T-helper 2 cell (primary cell): ENCODE measurements around the gene TMEM255A.
A peak's percentile ranks its signal among the peaks of the same experiment; 100 is the strongest.

Experiments
- DNase-seq, 5 experiments: peaks; one replicate each; pipeline versions ENCODE4 v3.0.0 to v3.0.0-alpha.2; 2012 to 2022

TMEM255A gene

DNA sequence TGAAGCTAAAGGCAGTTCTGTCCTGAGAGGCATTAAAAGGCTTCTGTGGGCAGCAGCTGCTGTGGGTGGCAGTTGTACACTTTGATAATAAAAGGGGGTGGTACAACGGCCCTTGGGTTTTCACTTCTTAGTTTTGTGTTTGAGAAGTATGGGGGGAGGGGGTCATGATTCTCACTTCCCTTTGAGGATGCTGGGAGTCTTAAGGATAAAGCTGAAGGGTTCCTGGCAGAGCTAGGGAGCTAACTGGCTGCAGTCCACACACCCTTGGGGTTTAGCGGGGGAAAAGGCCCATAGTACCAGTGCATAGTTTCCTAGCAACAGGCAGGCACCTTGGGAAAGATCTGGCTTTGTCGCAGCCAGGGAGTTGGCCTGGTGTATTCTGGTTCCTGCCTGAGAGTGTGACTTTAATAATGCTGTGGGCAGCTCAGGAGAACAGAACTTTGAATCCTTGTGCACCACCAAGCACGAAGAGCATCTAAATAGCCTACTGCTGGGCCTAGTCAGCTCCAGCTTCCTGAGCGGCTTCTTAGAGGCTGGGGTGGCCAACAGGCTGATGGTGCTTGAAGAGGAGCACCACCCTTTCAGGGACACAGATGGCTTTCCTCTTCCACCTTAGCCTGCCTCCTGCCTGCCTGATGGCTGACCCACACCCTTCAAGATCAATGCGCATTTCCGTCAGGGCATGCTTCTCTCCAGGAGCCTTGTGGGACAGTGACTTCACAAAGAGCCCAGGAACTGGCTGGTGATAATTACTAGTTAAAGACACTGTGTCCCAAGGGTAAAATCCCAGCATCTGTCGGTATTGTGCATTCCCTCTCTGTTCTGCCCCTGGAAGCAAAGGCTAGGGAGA lies 48.2 kb downstream of the TMEM255A start:
- DNase-seq = no peak

DNA sequence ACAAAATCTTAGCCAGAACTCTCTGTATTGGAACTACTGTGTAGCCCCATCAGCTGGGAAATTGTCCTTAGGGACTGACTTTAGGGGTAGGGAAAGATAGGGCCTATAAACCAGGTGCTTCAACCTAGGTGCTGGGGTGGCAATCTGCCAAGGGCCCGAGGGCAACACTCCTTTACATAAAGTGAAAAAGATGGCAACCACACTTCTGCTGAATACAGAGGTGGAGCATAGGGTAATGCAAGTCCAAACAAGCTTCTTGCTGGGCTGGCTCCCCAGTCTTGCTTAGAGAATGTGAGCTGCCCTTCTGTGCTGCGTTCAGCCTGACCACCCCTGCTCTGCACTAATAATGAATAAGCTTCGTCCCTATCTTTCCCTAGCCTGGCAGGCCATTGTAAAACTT lies 50.9 kb downstream of the TMEM255A start:
- DNase-seq = no peak

DNA sequence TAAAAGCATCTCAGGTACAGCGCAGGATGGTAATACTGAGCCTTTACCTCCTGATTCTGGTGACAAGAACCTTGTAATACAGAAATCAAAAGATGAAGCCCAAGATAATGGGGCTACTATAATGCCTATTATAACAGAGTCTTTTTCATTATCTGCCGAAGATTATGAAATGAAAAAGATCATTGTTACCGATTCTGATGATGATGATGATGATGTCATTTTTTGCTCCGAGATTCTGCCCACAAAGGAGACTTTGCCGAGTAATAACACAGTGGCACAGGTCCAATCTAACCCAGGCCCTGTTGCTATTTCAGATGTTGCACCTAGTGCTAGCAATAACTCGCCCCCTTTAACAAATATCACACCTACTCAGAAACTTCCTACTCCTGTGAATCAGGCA lies 57.5 kb downstream of the TMEM255A start:
- DNase-seq = no peak

DNA sequence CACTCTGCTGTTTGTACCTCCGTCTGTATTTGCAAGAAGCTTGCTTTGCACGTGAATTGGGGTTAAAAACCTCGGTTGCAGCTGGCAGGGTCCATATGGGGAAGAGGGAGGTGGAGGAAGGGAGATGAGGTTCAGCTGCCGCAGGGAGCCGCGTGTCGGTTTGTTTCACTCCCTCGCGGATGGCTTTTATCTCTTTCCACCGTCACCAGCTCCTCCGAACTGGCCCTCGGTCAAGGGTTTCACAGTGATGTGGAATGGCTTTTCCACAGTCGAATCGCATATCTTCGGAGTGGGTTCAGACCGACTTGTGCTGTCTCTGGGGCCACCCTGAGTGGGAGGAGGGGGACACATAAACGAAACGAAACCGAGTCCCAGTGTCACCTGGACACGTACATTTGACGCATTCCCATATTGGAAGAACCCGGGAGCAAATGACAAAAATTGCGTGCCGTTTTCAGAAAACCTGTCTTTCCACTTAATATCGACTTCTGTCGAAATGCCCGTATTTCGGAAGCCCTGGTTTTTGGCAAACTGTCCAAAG lies 59.7 kb downstream of the TMEM255A start:
- DNase-seq = peak in 3 of 5 experiments; percentile 0 to 40 (median 7)

DNA sequence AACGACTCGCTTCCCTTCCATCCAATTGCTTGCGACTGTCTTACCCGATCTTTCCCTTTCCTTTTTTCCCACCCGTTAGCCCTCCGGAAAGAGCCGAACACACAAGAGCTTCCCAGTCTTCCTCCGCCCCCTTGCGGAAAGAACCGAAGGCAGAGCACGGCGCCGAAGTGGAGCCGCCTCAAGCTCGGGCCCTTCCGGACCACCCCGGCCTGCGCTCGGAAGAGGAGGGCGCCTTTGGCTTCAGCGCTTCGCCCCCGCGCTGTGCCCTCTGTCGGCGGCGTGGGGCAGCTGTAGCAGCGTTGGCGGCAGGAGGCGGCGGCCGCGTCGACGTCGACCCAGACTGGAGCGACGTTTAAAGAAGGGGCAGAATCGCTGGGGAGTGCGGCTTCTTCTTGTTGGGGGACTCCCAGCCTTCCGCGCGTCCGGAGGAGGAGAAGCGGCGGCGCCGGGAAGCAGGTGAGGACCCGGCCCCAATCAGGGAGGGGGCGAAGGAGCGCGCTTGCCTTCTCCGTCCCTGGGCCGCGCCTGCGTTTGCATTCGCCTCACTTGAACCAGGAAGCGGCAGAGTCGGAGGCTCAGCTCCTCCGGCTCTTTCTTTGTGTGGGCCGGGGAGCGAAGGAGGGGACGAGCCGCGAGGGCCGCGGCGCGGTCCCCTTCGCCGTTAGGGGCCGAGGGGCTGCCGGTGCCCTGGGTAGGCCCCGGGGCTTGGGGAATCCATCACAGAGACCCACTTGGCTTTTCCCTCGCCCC lies 60.6 kb downstream of the TMEM255A start, which contains the start of gene ZBTB33:
Gene ZBTB33, plus strand, starts transcription at position 291 of the 750 bp plus-strand sequence. CDS start 2,604 bp downstream, outside the sequence.
- peak; percentile 66 to 94 (median 77) for DNase-seq

DNA sequence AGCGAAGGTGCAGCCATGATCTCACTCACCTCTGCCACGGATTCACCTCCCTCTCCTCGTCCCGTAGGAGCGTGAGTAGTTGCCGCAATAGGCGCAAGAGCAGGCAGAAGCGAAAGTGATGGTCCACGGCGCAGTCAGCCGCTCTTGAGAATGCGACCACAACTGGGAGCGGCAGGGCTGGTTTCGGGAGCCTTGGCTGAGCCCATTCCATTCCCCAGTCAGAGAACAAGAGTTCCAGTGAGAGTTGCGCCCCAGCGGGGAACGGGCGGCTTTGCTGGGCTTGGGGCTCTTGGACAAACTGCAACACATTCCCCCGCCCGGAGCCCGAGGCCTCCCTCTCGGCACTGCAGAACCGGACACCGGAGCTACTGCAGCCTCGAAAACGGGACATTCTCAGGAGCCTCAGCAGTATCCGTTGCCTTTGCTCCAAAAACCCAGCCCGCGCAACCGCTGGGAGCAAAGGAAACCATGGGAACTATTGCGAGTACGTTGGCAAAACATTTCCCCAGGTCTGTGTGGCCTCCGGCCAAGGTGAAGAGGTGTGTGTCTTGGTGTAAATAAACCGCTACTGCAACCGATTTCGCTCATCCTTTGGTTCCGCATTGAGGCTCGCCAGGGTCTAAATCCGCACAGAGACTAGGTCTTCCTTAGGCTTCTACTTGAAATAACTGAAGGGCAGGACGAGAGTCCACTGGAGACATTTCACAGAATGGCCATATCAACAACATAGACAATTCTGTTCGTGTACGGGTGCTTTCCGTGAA lies 66.3 kb downstream of the TMEM255A start:
- peak; percentile 8 to 84 (median 24) for DNase-seq

DNA sequence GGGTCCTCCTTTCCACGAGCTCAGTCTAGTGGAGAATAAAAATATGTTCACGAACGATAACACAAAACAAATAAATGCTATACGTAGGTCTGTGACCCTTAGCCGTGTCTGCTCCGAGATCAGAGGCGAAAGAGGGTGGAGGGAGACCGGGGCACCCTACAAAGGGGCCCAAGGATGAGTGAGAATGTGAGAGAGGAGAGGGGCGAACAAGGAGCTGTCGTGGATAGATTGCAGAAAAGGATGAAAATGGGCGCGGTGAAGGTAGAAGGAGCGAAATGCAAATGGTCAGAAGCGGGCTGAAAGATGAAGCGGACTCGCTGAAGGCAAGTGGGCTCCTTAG lies 66.9 kb downstream of the TMEM255A start:
- no peak for DNase-seq

DNA sequence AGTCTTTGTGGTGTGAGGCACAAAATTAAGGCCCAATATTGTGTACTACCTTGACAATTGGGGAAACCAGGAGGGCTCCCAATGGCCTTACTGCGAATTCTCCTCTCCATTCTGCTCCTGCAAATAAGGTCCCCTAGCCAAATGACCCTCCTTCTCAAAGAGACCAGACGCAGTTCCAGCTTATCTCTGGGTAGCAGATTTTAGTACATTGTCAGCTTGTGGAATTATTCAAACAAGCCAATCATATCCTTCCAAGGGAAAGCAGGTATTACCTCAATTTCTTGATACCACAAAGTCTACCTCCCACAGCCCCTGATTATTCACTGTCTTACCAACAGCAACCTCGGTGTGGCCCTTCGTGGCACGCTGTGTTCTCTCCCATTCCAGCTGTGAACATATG lies 68.4 kb downstream of the TMEM255A start:
- no peak for DNase-seq

DNA sequence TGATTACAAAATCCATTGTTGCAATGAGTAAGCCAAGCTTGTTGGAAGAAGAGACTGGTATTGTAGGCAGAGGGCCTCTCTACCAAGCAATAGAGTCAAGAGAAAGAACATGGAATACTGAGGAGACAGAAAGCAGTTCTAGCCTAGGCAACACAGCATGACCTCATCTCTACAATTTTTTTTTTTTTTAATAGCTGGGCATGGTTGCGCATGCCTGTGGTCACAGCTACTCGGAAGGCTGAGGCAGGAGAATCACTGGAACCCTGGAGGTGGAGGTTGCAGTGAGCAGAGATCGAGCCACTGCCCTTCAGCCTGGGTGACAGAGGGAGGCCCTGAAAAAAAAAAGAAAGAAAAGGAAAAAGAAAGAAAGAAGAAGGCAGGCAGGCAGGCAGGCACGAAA lies 72.3 kb downstream of the TMEM255A start:
- no peak for DNase-seq

DNA sequence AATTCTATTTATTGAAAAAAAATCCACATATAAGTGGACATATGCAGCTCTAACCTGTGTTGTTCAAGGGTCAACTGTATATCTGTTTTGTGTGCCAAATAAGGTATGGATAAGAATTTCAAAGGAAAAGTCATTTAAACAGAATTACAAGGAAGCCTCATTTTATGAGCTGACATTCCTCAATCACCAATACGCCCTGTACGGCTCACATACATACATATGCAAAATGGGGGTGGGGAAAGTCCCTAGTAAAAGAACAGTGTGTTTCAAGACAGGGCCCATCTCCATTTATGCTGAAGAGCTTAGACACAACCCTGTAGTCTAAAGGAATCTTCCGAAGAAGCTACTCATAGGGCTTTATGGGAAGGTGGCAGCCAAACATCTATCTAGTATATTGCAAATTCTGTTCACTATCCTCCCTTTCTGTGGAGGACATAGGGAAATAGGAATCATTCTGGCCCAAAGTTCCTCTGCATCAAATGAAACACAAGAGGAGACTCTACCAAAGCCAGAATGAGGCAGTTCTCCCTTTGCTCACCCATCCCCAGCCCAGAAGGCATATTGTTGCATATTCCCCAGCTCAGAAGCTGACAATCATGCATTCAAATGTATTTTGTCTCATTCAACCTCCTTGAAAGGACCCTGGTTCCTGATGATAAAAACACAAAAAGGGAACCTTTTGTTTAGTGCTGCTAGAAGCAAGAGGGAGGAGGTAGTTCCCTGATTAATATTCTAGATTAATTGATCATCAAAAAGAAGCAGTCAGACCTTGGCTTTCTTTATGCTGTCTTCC lies 74.4 kb downstream of the TMEM255A start:
- no peak for DNase-seq

DNA sequence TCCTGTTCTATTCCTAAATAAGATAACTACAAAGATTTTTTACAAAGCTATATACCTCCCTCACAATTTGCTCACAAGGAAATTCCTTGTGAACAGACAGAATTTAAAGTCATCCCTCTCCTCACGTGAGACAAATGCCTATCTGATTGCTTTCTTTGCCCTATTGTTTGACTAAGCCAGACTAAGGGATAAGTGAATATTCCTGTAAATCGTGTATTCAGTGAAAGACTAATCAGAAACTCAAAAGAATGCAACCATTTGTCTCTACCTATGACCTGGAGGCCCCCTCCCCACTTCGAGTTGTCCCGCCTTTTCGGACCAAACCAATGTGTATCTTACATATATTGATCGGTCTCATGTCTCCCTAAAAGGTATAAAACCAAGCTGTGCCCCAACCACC lies 76.0 kb downstream of the TMEM255A start:
- DNase-seq = no peak

DNA sequence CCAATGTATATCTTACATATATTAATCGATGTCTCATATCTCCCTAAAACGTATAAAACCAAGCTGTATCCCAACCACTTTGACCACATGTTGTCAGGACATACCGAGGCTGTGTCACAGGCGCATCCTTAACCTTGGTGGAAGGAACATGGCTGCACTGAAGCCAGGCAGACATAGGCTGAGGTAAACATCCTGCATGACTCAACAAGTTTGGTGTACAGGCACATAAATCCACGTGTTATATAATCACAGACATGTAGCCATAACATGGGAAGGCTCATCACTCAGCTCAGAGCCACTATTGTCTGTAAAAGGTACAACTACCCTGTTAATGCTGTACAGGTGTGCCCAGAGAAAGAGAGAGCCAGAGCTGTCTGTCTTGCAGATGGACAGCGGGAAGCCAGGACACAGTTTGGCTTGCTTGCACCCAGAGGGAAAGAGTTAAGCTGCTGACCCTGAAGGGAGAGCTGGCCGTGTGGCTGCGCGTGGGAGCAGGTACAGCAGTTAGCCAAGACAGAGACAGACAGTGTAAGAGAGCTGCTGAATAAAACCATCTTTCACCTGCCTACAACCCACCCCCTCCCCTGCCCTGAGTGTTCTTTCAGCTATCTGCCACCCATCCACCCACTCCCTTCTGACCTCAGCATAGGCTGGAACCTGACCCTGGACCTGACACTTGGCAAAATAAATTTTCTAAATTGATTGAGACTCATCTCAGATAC lies 82.9 kb downstream of the TMEM255A start:
- no peak for DNase-seq

DNA sequence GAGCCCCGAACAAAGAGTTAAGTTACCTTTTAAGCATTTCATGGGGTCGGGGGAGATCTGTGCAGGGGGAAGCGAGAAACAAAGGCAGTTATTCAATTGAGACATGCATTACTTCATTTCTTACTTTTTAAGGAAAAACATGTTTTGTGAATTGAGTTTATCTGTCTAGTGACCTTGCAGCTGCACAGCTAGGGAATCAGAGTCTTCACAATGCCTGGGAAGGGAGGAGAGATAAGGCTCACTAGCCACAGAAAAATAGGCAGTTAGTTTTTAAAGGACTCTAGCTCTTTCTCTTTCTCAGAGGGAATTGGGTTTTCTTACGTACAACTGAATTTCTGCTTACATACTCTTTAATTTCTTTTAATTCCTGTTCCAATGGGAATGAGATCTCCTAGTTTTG lies 86.9 kb downstream of the TMEM255A start:
- DNase-seq = no peak

DNA sequence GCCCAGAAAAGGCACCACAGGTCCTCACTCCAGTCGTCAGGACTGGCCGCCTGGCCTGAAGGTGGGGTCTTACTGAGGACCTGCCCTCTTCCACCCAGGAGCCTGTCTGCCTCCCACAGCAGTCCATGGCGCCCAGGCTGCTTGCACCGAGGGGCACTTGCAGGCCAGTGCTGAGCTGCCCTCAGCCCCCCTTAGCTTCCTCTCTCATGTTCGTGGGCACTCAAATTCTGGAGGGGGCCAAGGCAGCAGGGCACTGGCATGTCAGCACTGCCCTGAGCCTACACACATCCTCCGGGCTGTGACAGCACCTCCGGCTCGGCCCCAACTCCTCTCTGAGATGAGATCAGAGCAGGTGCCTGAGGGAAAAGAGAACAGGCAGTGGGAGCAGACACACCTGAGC lies 87.9 kb downstream of the TMEM255A start:
- DNase-seq = no peak

DNA sequence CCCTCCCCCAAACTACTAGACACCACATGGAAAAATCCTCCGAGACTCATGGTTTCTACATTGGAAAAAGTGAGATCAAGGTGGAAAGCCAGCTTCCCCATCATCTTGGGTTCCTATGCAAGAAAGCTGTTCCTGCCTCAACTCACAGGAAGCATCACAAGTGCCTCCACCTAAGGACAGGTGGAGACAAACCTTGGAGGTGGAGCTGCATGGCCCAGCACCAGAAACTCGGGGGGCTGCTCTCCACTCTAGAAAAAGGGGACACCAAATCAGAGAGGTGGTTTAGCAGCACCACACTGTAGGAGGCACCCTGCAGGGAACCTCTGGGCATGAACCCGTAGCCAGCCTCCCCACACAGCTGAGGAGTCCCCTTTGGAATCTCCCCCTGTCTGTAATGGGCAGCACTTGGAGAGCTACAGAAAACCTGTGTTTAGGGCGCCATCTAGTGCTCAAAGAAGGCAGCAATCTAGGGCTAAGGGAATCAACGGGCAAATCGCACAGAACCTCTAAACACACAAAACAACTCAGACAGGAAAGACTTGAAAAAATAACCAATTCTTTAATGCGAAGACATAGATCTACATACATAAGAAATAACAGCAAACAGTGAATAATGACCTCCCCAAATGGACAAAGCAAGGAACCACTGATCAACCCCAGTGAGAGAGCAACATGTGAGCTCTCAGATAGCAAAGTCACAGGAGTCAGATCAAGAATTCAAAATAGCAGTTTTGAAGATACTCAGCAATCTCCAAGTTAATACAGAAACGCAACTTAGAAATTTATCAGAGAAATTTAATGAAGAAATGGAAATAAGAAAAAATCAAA lies 97.6 kb downstream of the TMEM255A start:
- DNase-seq = peak in 4 of 5 experiments; percentile 19 to 50 (median 28)
